Measurements from ENCODE around the gene PXDC1. TPM values are rescaled to one million over a fixed set of nuclear protein-coding genes. Genes with fewer than 3 reads are reported as not detected.

Gene PXDC1
- total RNA-seq, 1 experiment from 2014 or later, result 96.4 TPM

Other genes starting within 250 kb of the PXDC1 start
- gene FAM50B, start 97.7 kb upstream of the PXDC1 start, total RNA-seq (2014; rRNA removed; shearing (Covaris generic)), result 0.25 and 0.58 TPM in 2 replicates